Mesenchymal stem cell (in vitro differentiated cells and primary cell): ENCODE results near the gene ERBB3.

Experiments used
- DNase-seq: peaks from one replicate; pipeline ENCODE4 v3.0.0-alpha.2; 2013
- H2AFZ ChIP-seq: one replicate; pipeline ENCODE4 v1.6.1; 2013; ENCODE audit warnings: low read depth, mild to moderate bottlenecking, control low read depth, inconsistent platforms, low read length, moderate library complexity
- H2AK5ac ChIP-seq: 2 replicates; pipeline ENCODE4 v1.6.1; 2013; ENCODE audit warnings: low read length, moderate library complexity, mild to moderate bottlenecking, inconsistent platforms; ENCODE audit not compliant: severe bottlenecking
- H2BK120ac ChIP-seq: one replicate; pipeline ENCODE4 v1.6.1; 2013; ENCODE audit warnings: low read depth, mild to moderate bottlenecking, inconsistent platforms, low read length, moderate library complexity
- H2BK12ac ChIP-seq, 2 experiments: one replicate each; pipeline ENCODE4 v1.6.1; 2013; ENCODE audit warnings: inconsistent platforms in 2 of 2, low read length in 2 of 2, mild to moderate bottlenecking in 2 of 2, moderate library complexity in 2 of 2, control low read depth in 1 of 2
- H2BK15ac ChIP-seq: one replicate; pipeline ENCODE4 v1.6.1; 2013; ENCODE audit warnings: mild to moderate bottlenecking, low read depth, inconsistent platforms; ENCODE audit not compliant: poor library complexity, severe bottlenecking
- H2BK5ac ChIP-seq: 2 replicates; pipeline ENCODE4 v1.6.1; 2013; ENCODE audit warnings: low read depth, mild to moderate bottlenecking, low read length, control low read depth, inconsistent platforms; ENCODE audit not compliant: poor library complexity, severe bottlenecking
- H3K14ac ChIP-seq, 2 experiments: one replicate each; pipeline ENCODE4 v1.6.1; 2013; ENCODE audit warnings: inconsistent platforms in 2 of 2, low read length in 2 of 2, control low read depth in 1 of 2, mild to moderate bottlenecking in 1 of 2, moderate library complexity in 1 of 2
- H3K18ac ChIP-seq, 2 experiments: one replicate each; pipeline ENCODE4 v1.6.1; 2013; ENCODE audit warnings: inconsistent platforms in 2 of 2, low read length in 2 of 2, control low read depth in 1 of 2, low read depth in 1 of 2, mild to moderate bottlenecking in 1 of 2
- H3K23ac ChIP-seq, 2 experiments: one replicate each; pipeline ENCODE4 v1.6.1; 2013; ENCODE audit warnings: inconsistent platforms in 2 of 2, low read length in 2 of 2, mild to moderate bottlenecking in 2 of 2, moderate library complexity in 2 of 2, control low read depth in 1 of 2
- H3K27ac ChIP-seq: 2 replicates; pipeline ENCODE4 v1.5.1; 2013; ENCODE audit warnings: mild to moderate bottlenecking, moderate library complexity, low read length, control low read depth, inconsistent platforms; ENCODE audit not compliant: poor library complexity, severe bottlenecking
- H3K27me3 ChIP-seq, 2 experiments: 2 replicates each; pipeline versions ENCODE4 v1.6.1 to v1.7.0; 2013; ENCODE audit warnings: low read length in 2 of 2, mild to moderate bottlenecking in 2 of 2, moderate library complexity in 2 of 2, control low read depth in 1 of 2, inconsistent platforms in 1 of 2; ENCODE audit not compliant: control insufficient read depth in 1 of 2, insufficient read depth in 1 of 2
- H3K36me3 ChIP-seq, 2 experiments: 2 replicates each; pipeline versions ENCODE4 v1.6.1 to v1.7.0; 2013; ENCODE audit warnings: low read length in 2 of 2, control low read depth in 1 of 2, inconsistent platforms in 1 of 2, low read depth in 1 of 2, mild to moderate bottlenecking in 1 of 2; ENCODE audit not compliant: insufficient read depth in 2 of 2, control insufficient read depth in 1 of 2
- H3K4ac ChIP-seq, 2 experiments: one replicate each; pipeline ENCODE4 v1.6.1; 2013; ENCODE audit warnings: inconsistent platforms in 2 of 2, low read length in 2 of 2, mild to moderate bottlenecking in 2 of 2, moderate library complexity in 2 of 2, control low read depth in 1 of 2, low read depth in 1 of 2
- H3K4me1 ChIP-seq: 2 replicates; pipeline ENCODE4 v1.6.1; 2013; ENCODE audit warnings: low read depth, low read length, control low read depth; ENCODE audit not compliant: control insufficient read depth, insufficient read depth
- H3K4me2 ChIP-seq: 2 replicates; pipeline ENCODE4 v1.6.1; 2013; ENCODE audit warnings: low read length, mild to moderate bottlenecking, inconsistent platforms; ENCODE audit not compliant: poor library complexity, severe bottlenecking
- H3K4me3 ChIP-seq, 2 experiments: 2 replicates each; pipeline versions ENCODE4 v1.5.1 to v1.7.0; 2013; ENCODE audit warnings: low read length in 2 of 2, mild to moderate bottlenecking in 2 of 2, control low read depth in 1 of 2, low read depth in 1 of 2; ENCODE audit not compliant: insufficient read depth in 1 of 2
- H3K79me1 ChIP-seq: replicated peaks from 2 replicates; pipeline ENCODE4 v1.6.1; 2013; ENCODE audit warnings: mild to moderate bottlenecking, control low read depth, low read length, inconsistent platforms; ENCODE audit not compliant: poor library complexity, severe bottlenecking
- H3K9ac ChIP-seq: 2 replicates; pipeline ENCODE4 v1.7.0; 2013; ENCODE audit warnings: mild to moderate bottlenecking, low read length, moderate library complexity
- H3K9me3 ChIP-seq: 2 replicates; pipeline ENCODE4 v1.7.0; 2013; ENCODE audit warnings: mild to moderate bottlenecking, low read length; ENCODE audit not compliant: control insufficient read depth
- H4K8ac ChIP-seq: one replicate; pipeline ENCODE4 v1.6.1; 2013; ENCODE audit warnings: inconsistent platforms, mild to moderate bottlenecking, low read length, moderate library complexity
- H4K91ac ChIP-seq: one replicate; pipeline ENCODE4 v1.6.1; 2013; ENCODE audit warnings: mild to moderate bottlenecking, low read length, inconsistent platforms
- WGBS: methylation state at CpG from one replicate; pipeline ENCODE4 v1.1.7; 2013; ENCODE audit warnings: mixed read lengths; 5-methylcytosine and 5-hydroxymethylcytosine counted together

Gene ERBB3

DNA sequence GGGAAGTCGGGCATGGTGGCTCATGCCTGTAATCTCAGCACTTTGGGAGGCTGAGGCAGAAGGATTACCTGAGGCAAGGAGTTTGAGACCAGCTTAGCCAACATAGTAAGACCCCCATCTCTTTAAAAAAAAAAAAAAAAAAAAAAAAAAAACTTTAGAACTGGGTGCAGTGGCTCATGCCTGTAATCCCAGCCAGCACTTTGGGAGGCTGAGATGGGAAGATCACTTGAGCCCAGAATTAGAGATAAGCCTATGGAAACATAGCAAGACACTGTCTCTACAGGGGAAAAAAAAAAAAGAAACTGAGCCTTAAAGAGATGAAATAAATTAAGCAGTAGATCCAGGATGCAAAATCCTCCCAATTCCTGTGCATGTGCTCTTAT, 22.7 kb downstream of the ERBB3 start:
- no peak for DNase-seq
- Histone ChIP-seq H2AK5ac (no peak overlapping the region), H4K91ac (no peak overlapping the region), H3K4me1 (no peaks in the 10 kb centered on the region), H3K9ac (peak overlapping the region; percentile 97), H3K4me2 (no peak overlapping the region), H3K9me3 (no peaks in the 10 kb centered on the region), H2AFZ (no peak overlapping the region), H3K4me3 (no peak overlapping the region), H3K79me1 (peaks cover 2% of the 10 kb centered on the region), H2BK5ac (no peak overlapping the region), H2BK120ac (no peak overlapping the region), H3K36me3 (peaks cover 5 to 11% of the 10 kb centered on the region in 2 experiments), H3K27ac (no peak overlapping the region), H2BK15ac (no peak overlapping the region), H3K23ac (no peak overlapping the region), H3K18ac (no peak overlapping the region), H2BK12ac (no peak overlapping the region), H3K14ac (no peak overlapping the region), H4K8ac (no peak overlapping the region), H3K27me3 (peaks cover 0 to 3% of the 10 kb centered on the region in 2 experiments), H3K4ac (no peak overlapping the region)
- 100% methylated on average over 1 of the region's 1 CpG for WGBS

DNA sequence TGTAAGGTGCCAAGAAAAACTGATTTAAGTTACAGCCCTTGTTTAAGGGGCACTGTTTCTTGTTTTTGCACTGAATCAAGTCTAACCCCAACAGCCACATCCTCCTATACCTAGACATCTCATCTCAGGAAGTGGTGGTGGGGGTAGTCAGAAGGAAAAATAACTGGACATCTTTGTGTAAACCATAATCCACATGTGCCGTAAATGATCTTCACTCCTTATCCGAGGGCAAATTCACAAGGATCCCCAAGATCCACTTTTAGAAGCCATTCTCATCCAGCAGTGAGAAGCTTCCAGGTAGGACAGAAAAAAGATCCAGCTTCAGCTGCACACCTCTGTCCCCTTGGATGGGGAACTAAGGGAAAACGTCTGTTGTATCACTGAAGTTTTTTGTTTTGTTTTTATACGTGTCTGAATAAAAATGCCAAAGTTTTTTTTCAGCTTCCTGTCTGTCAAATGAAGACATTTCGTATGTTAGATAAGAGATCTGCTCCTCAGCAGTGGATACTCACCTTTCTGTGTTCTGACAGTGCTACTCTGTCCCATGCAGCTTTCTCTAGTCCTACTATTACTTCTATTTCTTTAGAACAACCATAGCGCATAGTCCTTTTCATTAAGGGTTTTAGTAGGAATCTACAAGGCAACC, 23.2 kb downstream of the ERBB3 start:
- peaks cover 9 to 16% of the 10 kb centered on the region in 2 experiments for H3K36me3 ChIP-seq
- H3K9me3 ChIP-seq = no peaks in the 10 kb centered on the region
- H3K23ac ChIP-seq = no peak overlapping the region
- H4K91ac ChIP-seq = no peak overlapping the region
- peaks cover 4% of the 10 kb centered on the region for H3K79me1 ChIP-seq
- no peak overlapping the region for H2AFZ ChIP-seq
- no peak overlapping the region for H4K8ac ChIP-seq
- no peaks in the 10 kb centered on the region for H3K27me3 ChIP-seq
- no peak overlapping the region for H2BK12ac ChIP-seq
- no peak overlapping the region for H3K27ac ChIP-seq
- H3K4me3 ChIP-seq = peak overlapping the region in 1 of 2 experiments; percentile 98
- no peak for DNase-seq
- H3K14ac ChIP-seq = no peak overlapping the region
- H3K4ac ChIP-seq = no peak overlapping the region
- no peak overlapping the region for H2BK5ac ChIP-seq
- no peaks in the 10 kb centered on the region for H3K4me1 ChIP-seq
- H2BK120ac ChIP-seq = no peak overlapping the region
- H3K9ac ChIP-seq = peak overlapping the region; percentile 97
- WGBS = 95% methylated on average over 6 of the region's 6 CpGs
- H3K18ac ChIP-seq = no peak overlapping the region
- no peak overlapping the region for H3K4me2 ChIP-seq
- H2BK15ac ChIP-seq = no peak overlapping the region
- peak overlapping the region; percentile 7 for H2AK5ac ChIP-seq

DNA sequence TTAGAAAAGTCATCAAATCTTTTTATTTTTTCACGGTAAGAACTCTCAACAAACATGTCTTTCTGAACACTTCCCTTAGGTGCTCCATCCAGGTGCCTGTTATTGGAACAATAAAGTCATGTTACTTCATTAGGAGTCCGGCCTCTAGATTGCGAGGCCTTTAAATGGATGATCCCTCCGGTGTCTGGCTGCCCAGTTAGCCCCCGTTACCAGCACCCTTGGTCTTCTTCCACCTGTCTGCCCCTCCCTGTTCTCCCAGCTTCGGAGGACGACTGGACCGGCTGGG, 23.8 kb downstream of the ERBB3 start:
- Histone ChIP-seq H2AFZ (no peak overlapping the region), H2AK5ac (no peak overlapping the region), H3K9ac (peak overlapping the region; percentile 97), H2BK12ac (no peak overlapping the region), H3K4me1 (no peaks in the 10 kb centered on the region), H3K14ac (peak overlapping the region in 1 of 2 experiments; percentile 73), H3K79me1 (peaks cover 4% of the 10 kb centered on the region), H3K36me3 (peaks cover 7 to 22% of the 10 kb centered on the region in 2 experiments), H2BK5ac (no peak overlapping the region), H3K4me2 (peak overlapping the region; percentile 69), H3K18ac (no peak overlapping the region), H3K9me3 (no peaks in the 10 kb centered on the region), H4K8ac (peak overlapping the region; percentile 33), H3K4me3 (peak overlapping the region; percentile 63 to 98), H4K91ac (no peak overlapping the region), H2BK120ac (no peak overlapping the region), H3K23ac (no peak overlapping the region), H3K27ac (peak overlapping the region; percentile 55), H3K27me3 (no peaks in the 10 kb centered on the region), H3K4ac (no peak overlapping the region), H2BK15ac (no peak overlapping the region)
- no peak for DNase-seq
- 19% methylated on average over 8 of the region's 8 CpGs for WGBS

DNA sequence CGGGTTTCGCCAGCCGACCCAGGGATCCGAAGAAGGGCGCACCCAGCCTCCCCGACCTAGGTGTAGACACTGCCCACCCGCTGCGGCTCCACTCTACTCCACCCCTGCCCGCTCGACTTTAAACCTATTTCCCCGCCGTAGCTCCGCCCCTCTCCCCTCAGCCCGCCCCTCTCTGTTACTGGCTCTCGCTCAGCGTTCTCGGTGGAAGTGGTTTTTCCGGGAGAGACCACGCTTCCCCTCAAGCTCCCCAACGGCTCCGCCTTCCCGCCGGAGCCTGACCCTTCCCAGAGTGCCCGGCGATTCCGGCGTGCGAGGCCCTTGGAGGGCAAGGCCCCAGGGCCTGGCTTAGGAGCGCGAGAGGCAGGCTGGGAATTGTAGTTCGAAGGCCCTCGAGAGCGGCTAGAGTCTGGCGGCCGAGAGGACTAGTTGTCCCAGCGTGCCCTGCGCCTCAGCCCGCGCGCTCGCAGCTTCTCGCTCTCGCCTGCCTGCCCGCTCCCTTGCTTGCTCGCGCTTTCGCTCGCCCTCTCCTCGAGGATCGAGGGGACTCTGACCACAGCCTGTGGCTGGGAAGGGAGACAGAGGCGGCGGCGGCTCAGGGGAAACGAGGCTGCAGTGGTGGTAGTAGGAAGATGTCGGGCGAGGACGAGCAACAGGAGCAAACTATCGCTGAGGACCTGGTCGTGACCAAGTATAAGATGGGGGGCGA, 24.3 kb downstream of the ERBB3 start, which contains the start of gene PA2G4:
TSS of gene PA2G4 (plus strand) at position 451 of the 706 bp plus-strand sequence. CDS start at position 630, 179 bp downstream.
- Histone ChIP-seq H3K4me3 (peak within 1 kb of the TSS; percentile 81 to 98), H3K4me1 (no peaks in the 10 kb centered on the region), H3K4me2 (peak within 1 kb of the TSS; percentile 69), H3K27ac (peak within 1 kb of the TSS; percentile 55), H3K79me1 (peaks cover 4% of the 10 kb centered on the region), H3K18ac (peak within 1 kb of the TSS; percentile 49 to 75), H2BK120ac (no peak within 1 kb of the TSS), H2AFZ (peak within 1 kb of the TSS; percentile 6), H4K91ac (no peak within 1 kb of the TSS), H3K36me3 (peaks cover 9 to 26% of the 10 kb centered on the region in 2 experiments), H3K4ac (peak within 1 kb of the TSS in 1 of 2 experiments; percentile 27), H2BK12ac (no peak within 1 kb of the TSS), H3K27me3 (no peaks in the 10 kb centered on the region), H2BK15ac (peak within 1 kb of the TSS; percentile 12), H4K8ac (peak within 1 kb of the TSS; percentile 61), H3K9ac (peak within 1 kb of the TSS; percentile 97), H2BK5ac (peak within 1 kb of the TSS; percentile 48), H3K14ac (peak within 1 kb of the TSS in 1 of 2 experiments; percentile 73), H3K23ac (peak within 1 kb of the TSS in 1 of 2 experiments; percentile 78), H2AK5ac (no peak within 1 kb of the TSS), H3K9me3 (no peaks in the 10 kb centered on the region)
- peak; percentile 99 for DNase-seq
- 0% methylated on average over 60 of the region's 60 CpGs for WGBS
